Measurements from ENCODE around the gene STAG2. TPM values are rescaled to one million over a fixed set of nuclear protein-coding genes. Genes with fewer than 3 reads are reported as not detected.

Gene STAG2
- total RNA-seq, 1 donor from 2014 or later, result 70.7 TPM

DNA sequence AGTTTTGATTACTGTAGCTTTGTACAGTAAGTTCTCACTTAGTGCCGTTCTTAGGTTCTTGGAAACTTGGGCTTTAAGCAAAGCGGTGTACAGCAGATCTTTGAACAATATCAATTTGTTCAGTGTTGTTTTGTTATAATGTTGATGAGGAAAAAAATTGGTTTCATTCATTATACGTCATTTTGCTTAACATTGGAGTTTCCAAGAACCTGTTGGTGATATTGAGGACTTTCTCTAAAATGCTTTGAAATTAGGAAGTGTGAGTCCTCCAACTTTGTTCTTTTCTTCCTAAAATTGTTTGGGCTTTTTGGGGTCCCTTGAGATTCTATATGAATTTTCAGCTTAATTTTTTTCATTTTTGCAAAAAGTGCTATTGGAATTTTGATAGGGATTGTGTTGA is 49.1 kb downstream of the STAG2 start:
- Mint-ChIP-seq H3K4me1 (peaks cover 14% of the 10 kb centered on the region), H3K27ac (ENCODE audit: unreplicated experiment) (no peak overlapping the region), H3K27me3 (ENCODE audit: low read depth) (no peaks in the 10 kb centered on the region), H3K4me3 (no peak overlapping the region), H3K36me3 (ENCODE audit: low read depth) (peaks cover 17% of the 10 kb centered on the region), H3K9me3 (peaks cover 20% of the 10 kb centered on the region)
- TF ChIP-seq, protein P1, sequence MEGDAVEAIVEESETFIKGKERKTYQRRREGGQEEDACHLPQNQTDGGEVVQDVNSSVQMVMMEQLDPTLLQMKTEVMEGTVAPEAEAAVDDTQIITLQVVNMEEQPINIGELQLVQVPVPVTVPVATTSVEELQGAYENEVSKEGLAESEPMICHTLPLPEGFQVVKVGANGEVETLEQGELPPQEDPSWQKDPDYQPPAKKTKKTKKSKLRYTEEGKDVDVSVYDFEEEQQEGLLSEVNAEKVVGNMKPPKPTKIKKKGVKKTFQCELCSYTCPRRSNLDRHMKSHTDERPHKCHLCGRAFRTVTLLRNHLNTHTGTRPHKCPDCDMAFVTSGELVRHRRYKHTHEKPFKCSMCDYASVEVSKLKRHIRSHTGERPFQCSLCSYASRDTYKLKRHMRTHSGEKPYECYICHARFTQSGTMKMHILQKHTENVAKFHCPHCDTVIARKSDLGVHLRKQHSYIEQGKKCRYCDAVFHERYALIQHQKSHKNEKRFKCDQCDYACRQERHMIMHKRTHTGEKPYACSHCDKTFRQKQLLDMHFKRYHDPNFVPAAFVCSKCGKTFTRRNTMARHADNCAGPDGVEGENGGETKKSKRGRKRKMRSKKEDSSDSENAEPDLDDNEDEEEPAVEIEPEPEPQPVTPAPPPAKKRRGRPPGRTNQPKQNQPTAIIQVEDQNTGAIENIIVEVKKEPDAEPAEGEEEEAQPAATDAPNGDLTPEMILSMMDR (conservative IDR thresholded peaks at IDR 0.05), result no peak
- no peak for DNase-seq (ENCODE audit: low read depth, low spot score)

DNA sequence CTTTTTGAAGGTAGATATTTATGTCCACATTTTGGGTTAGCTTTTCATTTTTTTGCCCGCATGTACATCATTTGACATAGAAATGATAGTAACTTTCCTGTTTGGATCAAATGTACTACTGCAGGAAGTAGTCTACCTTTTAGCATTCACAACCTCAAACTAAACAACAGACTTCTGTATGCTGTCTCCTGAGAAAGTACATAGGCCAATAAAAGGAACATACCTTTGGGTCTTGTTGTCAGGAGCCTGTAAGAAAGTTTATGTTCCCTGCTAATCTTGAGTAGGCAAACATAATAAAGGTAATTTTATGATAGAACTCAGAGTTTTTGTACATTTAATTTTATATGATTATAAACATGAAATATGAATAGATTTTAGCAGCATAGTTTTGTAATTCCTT is 54.2 kb downstream of the STAG2 start:
- TF ChIP-seq, protein P1 (conservative IDR thresholded peaks at IDR 0.05), result no peak
- H3K4me3 Mint-ChIP-seq, result no peak overlapping the region
- H3K4me1 Mint-ChIP-seq, result no peaks in the 10 kb centered on the region
- peaks cover 7% of the 10 kb centered on the region for H3K36me3 Mint-ChIP-seq (ENCODE audit: low read depth)
- peaks cover 6% of the 10 kb centered on the region for H3K9me3 Mint-ChIP-seq
- H3K27me3 Mint-ChIP-seq (ENCODE audit: low read depth), result no peaks in the 10 kb centered on the region
- DNase-seq (ENCODE audit: low read depth, low spot score), result no peak
- H3K27ac Mint-ChIP-seq (ENCODE audit: unreplicated experiment), result no peak overlapping the region

DNA sequence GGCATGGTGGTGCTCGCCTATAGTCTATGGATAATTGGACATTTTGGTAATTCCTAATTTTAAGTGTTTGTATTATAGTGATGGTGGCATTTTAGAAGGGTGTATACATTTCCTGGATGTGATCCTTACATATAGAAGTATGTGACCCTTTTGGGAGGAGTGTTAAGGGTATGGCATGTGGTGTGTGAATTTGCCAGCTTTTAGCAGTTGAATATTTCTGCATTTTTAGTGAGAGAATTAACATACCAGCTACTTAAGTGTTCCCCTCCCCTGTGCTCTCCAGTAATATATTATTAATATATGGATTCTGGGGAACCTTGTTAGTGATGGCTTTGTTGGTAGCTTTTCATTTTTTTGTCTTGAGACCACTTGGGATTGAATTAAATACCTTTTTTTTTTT is 55.3 kb downstream of the STAG2 start:
- Mint-ChIP-seq H3K36me3 (ENCODE audit: low read depth) (peaks cover 3% of the 10 kb centered on the region), H3K27ac (ENCODE audit: unreplicated experiment) (no peak overlapping the region), H3K4me1 (no peaks in the 10 kb centered on the region), H3K9me3 (peaks cover 6% of the 10 kb centered on the region), H3K4me3 (no peak overlapping the region), H3K27me3 (ENCODE audit: low read depth) (no peaks in the 10 kb centered on the region)
- TF ChIP-seq, protein P1 (conservative IDR thresholded peaks at IDR 0.05), result no peak
- no peak for DNase-seq (ENCODE audit: low read depth, low spot score)

DNA sequence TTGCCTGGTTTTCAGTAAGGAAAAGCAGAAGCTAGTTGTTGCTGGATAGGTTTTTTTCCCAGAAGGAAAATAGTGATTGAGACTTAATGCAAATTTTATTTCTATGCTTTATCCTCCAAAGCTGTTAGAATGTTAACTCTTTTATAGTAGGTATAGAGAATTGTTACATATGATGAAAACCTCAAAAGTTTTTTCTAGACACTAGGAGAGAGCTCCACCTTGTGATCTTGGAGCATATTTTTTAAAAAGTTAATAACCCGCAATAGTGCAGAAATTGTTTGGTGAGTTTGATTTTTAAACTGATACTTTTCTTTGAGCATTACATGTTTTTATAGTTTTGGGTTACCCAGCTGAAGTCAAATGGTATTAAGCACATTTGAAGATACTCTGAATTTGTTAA is 56.5 kb downstream of the STAG2 start:
- no peak for DNase-seq (ENCODE audit: low read depth, low spot score)
- H3K27ac Mint-ChIP-seq (ENCODE audit: unreplicated experiment), result no peak overlapping the region
- peaks cover 3% of the 10 kb centered on the region for H3K36me3 Mint-ChIP-seq (ENCODE audit: low read depth)
- TF ChIP-seq, protein P1 (conservative IDR thresholded peaks at IDR 0.05), result no peak
- H3K27me3 Mint-ChIP-seq (ENCODE audit: low read depth), result no peaks in the 10 kb centered on the region
- H3K4me3 Mint-ChIP-seq, result no peak overlapping the region
- H3K4me1 Mint-ChIP-seq, result no peaks in the 10 kb centered on the region
- H3K9me3 Mint-ChIP-seq, result peaks cover 6% of the 10 kb centered on the region

DNA sequence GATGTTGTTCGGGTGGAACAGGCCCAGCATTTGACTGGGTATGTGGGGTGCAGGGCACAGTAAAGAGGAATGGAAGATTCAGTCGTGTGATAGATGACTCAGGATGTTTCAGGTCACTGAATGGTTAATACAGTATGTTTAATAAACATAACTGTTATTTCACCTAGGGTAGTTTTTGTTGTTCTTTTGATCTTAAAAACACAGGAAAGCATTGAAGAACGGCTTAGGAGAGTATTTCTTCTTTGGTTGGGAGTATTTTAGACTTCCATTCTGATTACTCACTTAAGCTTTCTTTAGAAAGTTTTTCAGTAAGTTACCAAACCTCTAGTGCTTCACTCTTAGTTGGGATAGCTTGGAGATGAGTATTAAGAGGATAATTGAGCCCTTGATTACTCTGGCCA is 62.3 kb downstream of the STAG2 start:
- no peak for DNase-seq (ENCODE audit: low read depth, low spot score)
- H3K4me1 Mint-ChIP-seq, result no peaks in the 10 kb centered on the region
- H3K9me3 Mint-ChIP-seq, result no peaks in the 10 kb centered on the region
- H3K4me3 Mint-ChIP-seq, result no peak overlapping the region
- no peaks in the 10 kb centered on the region for H3K36me3 Mint-ChIP-seq (ENCODE audit: low read depth)
- H3K27me3 Mint-ChIP-seq (ENCODE audit: low read depth), result no peaks in the 10 kb centered on the region
- TF ChIP-seq, protein P1 (conservative IDR thresholded peaks at IDR 0.05), result no peak
- H3K27ac Mint-ChIP-seq (ENCODE audit: unreplicated experiment), result no peak overlapping the region

DNA sequence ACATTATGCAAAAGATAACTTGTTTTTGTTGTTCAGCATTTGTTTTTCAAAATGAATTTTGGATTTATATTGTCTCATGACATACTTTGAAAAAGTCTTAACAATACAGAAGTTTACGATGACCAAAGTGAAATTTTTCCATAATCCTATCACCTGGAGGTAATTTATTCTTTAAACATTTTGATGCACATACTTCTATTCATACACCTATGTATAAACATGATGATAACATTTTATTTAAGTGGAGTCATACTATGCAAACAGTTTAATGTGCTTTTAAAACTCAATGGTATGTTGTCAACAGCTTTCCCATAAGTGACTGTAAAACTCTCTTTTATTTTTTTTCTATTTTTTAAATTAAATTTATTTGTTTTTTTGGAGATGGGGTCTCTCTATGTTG is 65.0 kb downstream of the STAG2 start:
- Mint-ChIP-seq H3K27me3 (ENCODE audit: low read depth) (no peaks in the 10 kb centered on the region), H3K9me3 (no peaks in the 10 kb centered on the region), H3K36me3 (ENCODE audit: low read depth) (peaks cover 3% of the 10 kb centered on the region), H3K27ac (ENCODE audit: unreplicated experiment) (no peak overlapping the region), H3K4me1 (no peaks in the 10 kb centered on the region), H3K4me3 (no peak overlapping the region)
- no peak for DNase-seq (ENCODE audit: low read depth, low spot score)
- TF ChIP-seq, protein P1 (conservative IDR thresholded peaks at IDR 0.05), result no peak
